GM12891 (cell line): ENCODE results near the gene HUWE1.

Experiments
- PAX5 ChIP-seq: IDR thresholded peaks from 2 replicates; pipeline ENCODE4 v1.6.1; 2011; ENCODE audit warnings: low read length, moderate library complexity, mild to moderate bottlenecking; ENCODE audit not compliant: insufficient read depth, severe bottlenecking
- POLR2A ChIP-seq: IDR thresholded peaks from 2 replicates; pipeline ENCODE4 v1.6.1; 2011; ENCODE audit warnings: low read depth, low read length, control low read depth
- POLR2AphosphoS5 ChIP-seq: IDR thresholded peaks from 2 replicates; pipeline ENCODE4 v1.6.1; 2011; ENCODE audit warnings: low read depth, low read length, control low read depth
- POU2F2 ChIP-seq: IDR thresholded peaks from 2 replicates; pipeline ENCODE4 v1.6.1; 2011; ENCODE audit warnings: low read depth, mild to moderate bottlenecking, control low read depth, low read length, moderate library complexity
- SPI1 ChIP-seq: IDR thresholded peaks from 2 replicates; pipeline ENCODE4 v1.6.1; 2011; ENCODE audit warnings: low read depth, low read length, control low read depth
- TAF1 ChIP-seq: IDR thresholded peaks from 2 replicates; pipeline ENCODE4 v1.6.1; 2011; ENCODE audit warnings: low read depth, low read length, control low read depth

- TF ChIP-seq TAF1 (no peak), POLR2AphosphoS5 (no peak), POLR2A (no peak), PAX5 (no peak), SPI1 (no peak), POU2F2 (no peak)
Measured at GRCh38 chrX:53583571-53583970, 102.9 kb downstream of the HUWE1 start.
